GM21360 (cell line): ENCODE data around the gene PLA2G7.
"Not testable (repeated sequence)": the region's sequence is repeated elsewhere in the genome, so short reads cannot be mapped to it uniquely, and the experiment has no call there.

ENCODE experiments used
- ATAC-seq: cut with Tn5 transposase; IDR thresholded peaks from one replicate; pipeline ENCODE4 v1.9.1; 2021; ENCODE audit warnings: mild to moderate bottlenecking, moderate library complexity; ENCODE audit not compliant: unreplicated experiment

Gene PLA2G7

DNA sequence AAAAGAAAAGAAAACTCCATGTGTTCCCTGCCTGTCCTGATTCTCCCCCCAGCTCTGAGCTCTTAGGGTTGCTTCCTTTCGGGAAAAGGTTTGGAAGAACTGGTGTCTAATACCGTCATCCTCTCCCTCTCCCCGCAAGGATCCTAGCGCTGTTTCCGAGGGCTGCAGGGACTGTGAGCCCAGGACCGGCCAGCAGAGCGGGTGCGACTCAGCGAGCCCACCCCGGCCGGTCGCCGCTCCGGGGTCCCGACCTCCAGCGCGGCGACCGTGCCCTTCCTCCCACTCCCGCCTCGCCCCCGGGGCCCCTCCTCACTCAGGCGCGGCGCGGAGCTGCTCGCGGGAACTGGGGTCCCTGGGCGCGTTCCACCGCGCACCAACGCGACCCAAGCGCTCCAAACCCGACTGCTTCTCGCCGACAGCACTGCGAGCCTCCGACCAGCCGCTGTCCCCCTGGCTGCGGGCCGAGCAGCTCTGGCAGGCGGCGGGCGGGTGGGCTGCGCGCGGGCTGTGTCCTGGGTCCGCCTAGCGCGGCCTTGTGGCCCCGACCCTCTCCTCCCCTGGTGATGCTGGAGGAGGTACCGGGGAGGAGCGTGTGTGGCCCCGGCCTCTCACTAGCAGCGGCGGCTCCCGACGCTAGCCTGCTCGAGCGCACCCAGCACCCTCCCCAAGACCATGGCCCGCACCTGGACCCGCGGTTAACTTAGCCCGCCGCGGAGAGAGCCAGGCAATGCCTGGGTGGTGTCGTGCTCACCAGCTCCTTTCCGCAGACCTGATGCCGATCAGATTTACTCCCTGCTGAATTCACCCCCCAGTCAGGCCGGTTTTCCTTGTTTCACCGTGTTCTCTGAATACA, at the start of gene PLA2G7:
Gene PLA2G7 (minus strand): TSS at position 509 of the 853 bp plus-strand sequence. CDS start 12,484 bp downstream, outside the sequence.
- ATAC-seq = no peak

DNA sequence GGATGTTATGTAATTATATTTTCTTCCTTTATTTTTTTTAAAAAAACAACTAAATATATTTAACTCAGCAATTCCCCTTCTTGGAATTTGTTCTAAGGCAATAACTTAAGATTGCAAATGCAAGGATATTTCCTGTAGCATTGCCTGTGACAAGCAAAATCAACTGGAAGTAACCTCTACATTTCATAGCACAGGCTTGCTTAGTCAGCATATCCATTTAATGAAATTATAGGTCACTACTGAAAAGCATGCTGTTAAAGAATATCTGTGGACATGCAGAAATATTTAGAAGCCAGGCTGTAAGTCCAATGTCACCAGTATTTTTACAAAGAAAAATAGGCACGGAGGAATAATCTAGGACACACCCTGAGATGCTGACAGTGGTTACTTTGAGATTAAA, 49.4 kb upstream of the PLA2G7 start:
- ATAC-seq = no peak

DNA sequence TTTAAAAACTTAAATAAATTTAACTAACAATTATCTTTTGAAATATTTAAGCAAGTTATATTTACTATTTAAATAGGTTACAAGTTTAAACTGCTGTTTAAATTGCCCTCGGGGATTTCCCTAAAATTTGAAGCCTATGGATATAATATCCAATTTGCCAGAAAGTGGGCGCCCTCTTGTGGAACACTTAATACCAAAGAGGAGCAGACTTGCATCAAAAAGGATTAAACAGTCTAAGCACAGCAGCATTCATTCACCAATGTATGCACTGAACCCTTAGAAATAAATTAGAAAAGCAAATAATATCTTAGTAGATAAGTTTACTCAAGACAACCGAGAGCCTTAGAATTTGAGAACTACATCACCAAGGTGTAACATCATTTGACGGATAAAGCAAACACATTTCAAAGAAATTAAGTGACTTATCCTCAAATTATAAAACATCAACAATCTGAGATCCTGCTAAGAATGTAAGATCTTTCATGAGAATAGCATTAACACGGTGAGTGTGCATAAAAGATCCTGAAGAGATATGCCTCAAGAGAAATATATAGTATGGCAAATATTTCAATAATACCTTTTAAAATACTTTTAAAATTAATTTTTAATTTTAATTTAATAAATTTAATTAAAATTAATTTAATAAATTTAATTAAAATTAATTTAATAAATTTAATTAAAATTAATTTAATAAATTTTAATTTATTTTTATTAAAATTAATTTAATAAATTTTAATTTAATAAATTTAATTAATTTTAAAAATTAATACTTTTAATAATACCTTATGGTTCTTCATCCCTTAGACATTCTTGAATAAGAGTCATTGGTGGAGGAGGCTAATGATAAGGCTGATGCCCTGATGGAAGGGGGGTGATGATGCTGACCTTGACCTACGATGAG, 46.6 kb upstream of the PLA2G7 start:
- ATAC-seq = no peak

DNA sequence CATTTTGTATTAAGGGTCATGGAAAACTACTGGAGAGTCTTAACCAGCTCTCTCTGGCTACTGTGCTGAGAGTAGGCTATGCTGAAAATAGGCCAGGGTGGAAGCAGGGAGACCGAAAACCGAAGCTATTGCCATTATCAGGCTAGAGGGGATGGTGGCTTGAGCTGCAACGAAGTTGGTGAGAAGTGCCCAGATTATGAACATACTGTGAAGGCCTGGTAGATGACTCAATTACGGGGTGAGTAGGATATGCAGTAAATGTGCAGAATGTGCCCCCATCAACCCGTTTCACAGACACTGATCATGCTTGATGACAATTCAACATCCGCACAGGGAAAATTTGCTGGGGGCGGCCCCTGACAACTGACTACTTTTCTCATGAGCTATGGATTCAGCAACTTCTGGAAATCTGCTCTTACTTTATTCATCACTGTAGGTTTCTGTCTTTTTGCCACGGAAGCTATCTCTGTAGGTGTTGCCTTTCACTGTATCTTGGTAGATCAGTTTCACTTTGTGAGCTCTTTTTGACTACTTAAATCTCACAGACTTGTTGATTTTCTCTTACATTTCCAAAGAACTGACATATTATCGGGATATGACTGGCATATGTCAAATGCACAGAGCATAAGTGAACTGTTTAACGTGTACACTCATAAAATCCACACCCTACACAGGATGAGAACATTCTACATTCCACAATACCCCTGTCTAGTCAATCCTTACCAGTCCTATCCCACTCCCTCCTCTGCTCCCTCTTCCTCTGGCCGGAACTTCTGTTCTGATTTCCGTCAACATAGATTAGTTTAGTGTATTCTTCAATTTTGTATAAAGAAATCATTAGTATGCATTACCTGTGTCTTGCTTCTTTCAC, 42.5 kb upstream of the PLA2G7 start:
- ATAC-seq = no peak

DNA sequence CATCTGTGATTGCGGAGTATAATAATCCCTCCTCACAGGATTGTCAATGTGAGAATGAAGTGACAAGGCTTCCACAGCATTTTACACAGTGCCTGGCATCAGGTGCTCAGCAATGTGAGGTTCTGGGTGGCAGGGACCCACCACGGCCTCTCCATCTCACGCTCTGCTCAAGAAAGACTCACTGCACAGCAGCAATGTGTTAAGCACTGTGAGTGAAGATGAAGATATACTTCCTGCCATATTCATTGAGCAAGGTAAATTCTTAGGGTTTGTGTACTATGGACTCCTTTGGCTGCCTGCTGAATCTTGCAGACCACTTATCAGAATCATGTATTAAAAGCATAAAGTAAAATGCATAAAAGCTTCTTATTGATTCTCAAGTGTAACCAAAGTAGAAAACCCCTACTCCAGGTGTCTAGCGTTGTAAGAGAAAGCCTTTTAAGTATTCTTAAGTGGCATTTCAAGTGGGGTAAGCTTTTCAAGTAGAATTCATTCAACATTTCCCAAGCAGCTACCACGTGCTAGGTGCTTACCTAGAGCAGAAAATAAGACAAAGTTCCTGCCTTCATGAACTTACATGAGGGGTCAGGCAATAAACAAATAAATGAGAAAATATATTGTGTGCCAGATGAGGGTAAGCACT, 41.0 kb upstream of the PLA2G7 start:
- ATAC-seq = no peak

DNA sequence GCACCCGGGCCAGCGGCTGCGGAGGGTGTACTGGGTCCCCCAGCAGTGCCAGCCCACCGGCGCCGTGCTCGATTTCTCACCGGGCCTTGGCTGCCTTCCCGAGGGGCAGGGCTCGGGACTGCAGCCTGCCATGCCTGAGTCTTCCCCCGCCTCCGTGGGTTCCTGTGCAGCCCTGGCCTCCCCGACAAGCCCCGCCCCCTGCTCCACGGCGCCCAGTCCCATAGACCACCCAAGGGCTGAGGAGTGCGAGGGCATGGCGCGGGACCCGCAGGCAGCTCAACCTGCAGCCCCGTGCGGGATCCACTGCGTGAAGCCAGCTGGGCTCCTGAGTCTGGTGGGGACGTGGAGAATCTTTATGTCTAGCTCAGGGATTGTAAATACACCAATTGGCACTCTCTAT, 39.6 kb upstream of the PLA2G7 start:
- not testable (repeated sequence) for ATAC-seq

DNA sequence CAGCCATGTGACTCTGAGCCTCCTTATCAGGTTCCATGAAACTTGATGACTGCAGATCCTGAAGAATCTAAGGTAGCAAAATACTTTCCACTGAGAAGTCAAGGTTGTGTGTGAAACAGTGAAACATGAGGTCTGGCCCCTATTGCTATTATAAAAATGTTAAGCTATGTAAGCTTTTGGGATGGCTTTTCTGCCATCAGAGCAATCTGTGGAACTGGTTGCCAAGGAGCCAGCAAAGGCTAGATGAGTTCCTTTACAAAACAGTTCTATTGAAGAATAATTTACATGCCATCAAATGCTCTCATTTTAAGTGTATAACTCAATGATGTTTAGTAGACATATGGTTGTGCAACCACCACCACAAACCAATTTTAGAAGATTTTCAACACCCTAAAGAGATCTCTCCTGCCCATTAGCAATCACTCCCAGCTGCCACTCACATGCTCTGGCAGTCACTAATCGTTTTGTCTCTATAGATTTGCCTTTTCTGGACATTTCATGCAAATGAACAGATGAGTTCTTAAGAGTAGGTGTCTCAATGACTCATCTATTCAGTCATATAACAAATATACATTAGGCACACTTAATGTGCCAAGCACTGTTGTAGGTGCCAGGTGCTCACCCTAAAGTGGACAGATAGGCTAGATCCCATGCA, 38.2 kb upstream of the PLA2G7 start:
- no peak for ATAC-seq

DNA sequence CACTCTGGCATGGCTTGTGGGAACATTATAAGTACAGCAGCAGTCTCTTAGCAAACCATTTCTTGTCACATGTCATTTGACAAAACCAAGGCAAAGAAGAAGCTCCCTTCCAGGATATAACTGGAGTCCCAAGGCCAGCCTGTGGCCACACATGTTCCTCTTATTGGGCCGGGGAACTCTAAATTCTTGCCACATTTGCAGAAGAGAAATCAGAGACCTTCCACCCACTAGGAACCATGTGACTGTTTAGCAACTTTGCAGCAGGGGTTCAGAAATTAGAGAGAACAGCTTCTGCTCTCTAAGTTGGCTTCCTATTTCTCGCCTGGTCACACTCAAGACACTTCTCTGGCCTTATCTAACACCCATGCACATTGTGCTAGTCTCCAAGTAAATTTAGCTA, 37.6 kb upstream of the PLA2G7 start:
- no peak for ATAC-seq

DNA sequence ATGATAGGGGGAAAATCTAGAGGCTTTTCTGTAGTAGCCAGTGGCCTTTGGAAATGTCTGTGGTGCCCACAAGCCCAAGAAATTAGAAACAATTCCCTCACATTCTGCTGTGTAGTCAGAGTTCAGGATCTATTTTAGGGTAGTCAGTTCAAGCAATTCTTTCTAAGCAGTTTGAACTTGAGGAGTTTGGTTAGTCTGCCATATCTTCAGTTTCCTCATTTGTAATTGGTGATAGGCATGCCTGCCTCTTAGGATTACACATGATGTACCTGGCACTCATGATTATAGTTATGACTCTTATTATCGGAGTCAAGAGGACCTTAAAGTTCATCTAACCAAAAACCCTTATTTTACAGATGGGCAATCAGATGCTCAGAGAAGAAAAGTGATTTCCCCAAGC, 36.8 kb upstream of the PLA2G7 start:
- no peak for ATAC-seq

DNA sequence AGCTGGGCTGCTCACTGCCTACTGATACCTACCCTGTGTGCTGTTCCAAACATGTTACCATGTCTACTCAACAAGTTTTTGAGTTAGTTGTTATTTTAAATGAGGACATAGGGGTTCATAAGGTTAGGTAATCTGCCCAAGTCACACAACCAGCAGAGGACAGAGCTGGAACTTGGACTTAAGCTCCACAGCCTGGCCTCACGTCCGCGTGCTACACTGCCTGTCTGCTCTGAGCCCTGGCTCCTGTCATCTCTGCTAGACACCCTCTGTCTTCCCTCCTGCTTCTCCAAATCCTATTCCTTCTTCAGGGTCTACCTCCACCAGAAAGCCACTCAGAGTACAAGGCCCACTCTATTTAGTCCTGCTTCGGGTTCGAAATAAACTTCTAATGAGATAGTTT, 29.8 kb upstream of the PLA2G7 start:
- no peak for ATAC-seq

DNA sequence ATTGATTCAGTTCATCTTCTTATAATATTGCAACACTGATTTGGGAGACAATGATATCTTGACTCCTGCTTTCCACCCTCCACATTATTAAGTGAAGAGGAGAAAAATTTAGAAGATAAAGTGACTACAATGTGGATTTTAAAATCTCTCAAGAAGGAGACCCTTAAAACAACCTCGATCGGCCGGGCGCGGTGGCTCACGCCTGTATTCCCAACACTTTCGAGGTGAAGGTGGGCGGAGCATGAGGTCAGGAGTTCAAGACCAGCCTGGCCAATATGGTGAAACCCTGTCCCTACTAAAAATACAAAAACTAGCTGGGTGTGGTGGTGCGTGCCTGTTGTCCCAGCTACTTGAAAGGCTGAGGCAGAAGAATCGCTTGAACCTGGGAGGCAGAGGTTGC, 29.1 kb upstream of the PLA2G7 start:
- not testable (repeated sequence) for ATAC-seq

DNA sequence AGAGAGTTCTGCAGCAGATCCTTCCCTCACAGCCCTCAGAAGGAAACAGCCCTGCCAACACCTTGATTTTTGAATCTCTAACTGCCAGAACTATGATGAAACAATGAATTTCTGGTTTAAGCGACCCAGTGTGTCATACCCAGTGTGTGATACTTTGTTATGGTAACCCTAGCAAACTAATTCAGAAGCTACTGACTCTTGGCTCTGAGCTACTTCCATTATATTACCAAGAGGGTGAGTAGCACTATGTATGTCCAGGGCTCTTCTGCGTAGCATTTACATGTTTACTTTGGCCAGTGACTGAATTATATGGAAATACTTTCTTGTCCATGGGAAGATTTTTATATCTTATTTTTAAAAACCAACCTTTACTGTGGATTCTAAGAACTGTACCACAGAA, 28.3 kb upstream of the PLA2G7 start:
- ATAC-seq = no peak

DNA sequence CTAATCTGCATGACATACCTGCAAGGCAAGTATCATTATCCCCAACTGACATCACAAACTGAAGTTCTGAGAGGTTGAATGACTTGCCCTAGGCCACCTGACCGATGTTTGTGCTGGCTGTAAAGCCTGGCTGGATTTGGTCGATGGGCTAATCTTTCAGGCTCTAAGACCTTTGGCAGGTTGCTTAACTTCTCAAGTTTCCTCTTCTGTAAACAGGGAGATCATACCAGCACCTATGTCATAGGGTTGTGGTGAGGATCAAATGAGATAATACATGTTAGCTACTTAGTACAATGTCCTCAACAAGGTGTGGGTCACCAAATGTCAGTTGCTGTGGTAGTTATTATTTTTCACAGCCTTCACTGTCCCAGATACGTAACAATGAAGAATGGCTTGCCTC, 25.8 kb upstream of the PLA2G7 start:
- no peak for ATAC-seq

DNA sequence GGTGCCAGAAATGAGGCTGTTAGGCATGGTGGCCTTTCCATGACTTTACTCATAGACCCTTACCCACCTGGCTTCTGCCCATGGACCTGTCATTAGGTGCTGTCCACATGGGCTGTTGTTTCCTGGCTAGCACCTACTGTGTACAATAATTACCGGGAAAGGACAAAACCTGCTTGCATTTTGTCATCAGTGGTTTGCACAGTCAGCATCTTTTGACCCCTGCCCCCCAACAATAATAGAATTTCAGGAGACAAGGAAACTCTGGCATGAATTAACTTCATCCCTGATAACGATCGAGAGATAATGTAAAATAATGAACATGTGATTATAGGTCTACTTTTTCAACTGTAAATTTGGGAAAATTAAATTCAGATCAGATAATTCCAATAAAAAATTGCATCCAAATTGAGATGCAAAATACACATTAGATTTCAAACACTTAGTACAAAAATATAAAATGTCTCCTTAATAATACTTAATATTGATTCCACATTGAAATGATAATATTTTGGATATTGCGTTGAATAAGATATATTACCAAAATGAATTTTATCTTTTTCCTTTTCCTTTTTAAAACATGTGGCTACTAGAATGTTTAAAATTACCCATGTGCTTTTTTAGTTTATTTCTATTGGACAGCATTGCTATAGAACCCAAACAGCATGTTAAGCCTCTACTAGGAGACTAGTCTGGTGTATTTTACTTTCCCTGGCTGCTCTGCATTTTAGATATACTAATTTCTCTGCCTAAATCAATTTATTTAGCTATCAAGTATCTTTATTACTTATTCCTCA, 24.0 kb upstream of the PLA2G7 start:
- ATAC-seq = no peak

DNA sequence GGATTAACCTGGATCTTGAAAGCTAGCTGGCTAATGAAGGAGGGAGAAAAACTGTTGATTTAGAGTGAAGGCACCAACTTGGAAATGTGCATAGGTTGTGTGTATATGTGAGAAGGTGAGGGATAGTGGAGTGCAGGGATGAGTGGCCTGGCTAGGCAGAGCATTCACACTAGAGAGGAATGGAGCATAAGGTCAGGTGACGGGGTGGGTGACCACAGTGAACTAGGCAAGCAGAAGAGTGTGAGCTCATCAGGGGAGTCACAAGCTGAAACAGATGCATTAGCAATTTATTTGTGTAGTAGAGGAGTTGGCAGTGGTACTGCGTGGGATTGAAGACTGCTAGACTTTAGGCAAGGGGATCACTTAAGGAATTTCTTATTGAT, 22.0 kb upstream of the PLA2G7 start:
- no peak for ATAC-seq

DNA sequence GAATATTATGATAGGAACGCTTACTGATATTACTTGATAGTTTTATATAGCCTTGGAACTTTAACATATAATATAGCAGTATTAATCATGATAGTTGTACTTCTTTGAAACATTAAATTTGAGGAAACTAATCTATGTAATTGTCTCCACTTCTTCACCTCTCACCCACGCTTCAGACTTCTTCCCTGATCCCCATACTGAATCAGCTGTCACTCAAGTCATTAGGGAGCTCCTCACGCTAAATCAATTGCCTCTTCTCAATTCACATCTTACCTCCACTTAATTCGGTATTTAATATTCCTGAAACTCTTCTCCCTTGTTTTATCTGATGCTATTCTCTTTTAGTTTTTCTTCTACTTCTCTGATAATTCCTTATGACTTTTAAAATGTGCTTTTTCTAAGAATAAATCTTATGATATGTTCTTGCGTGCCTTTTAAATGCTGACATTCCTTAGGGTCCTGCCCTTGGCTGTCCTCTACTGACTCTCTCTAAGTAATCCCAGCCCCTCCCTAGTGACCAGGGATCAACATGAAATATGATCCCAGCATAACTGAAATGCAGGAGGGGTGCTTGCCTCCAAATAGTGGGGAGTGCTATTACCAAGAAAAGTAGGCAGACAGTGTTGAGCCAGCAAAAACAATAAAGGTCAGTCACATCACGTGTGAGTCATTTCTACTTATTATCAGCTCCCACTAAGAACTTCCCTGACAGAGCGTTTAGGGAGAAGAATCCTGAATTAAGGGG, 21.5 kb upstream of the PLA2G7 start:
- no peak for ATAC-seq

DNA sequence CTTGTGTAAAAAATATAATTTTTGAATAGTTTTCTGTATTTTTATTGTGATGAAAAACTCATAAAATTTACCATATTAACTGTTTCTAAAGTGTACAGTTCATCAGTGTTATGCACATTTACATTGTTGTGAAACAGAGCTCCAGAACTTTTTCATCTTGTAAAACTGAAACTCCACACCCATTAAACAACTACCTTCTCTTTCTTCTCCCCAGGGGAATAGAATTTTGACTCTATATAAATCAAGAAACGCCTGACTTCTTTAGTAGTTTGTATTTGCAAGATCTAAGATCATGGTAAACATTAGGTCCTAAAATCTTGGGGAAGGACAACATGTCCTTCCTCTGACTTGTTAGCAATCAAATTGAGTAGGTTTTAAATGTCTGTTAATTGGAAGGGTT, 20.7 kb upstream of the PLA2G7 start:
- ATAC-seq = no peak

DNA sequence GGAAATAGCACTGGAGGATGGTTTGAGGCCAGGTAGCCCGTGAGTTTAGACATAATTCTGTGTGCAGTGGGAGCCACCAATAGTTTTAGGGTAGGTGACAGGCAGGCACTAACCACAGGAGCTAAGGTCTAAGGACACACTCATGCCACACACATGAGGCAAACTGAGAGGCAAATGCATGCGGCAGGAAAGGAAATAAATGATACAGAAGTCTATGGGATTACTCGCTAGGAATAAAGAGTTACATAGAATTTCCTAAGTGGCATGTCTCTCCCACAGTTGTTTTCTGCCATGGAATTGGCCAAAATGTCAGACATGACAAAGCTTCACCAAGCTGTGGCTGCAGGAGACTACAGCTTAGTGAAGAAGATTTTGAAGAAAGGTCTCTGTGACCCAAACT, 16.5 kb upstream of the PLA2G7 start:
- ATAC-seq = no peak

DNA sequence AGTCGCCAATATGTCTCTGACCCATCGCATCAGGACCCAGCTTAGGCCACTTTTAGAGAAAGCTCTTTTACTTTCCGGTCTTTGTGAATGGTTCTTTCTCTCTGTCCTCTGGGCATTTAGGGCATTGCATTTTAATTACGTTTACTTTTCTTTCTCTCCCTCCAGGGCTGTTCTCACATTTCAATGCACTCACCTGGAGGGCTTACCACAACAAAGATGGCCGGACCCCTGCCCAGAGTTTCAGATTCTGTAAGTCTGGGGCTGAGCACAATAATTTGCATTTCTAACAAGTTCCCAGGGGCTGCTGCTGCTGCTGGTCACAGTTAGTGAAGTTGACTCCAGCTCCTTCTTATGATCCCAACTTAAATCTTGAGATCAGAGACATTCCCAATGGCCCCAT, 14.6 kb upstream of the PLA2G7 start:
- no peak for ATAC-seq
